Measurements from ENCODE around the gene SESN1.

SESN1 gene

GRCh38 chr6:109006818-109007217 is 87.8 kb downstream of the SESN1 start:
- Histone ChIP-seq H3K9ac (ENCODE audit: low read depth, low read length, poor library complexity, severe bottlenecking) (peak overlapping the region; percentile 99), H3K27me3 (ENCODE audit: insufficient read depth, low read length, poor library complexity, severe bottlenecking) (peaks cover 3% of the 10 kb centered on the region), H3K4me3 (ENCODE audit: low read length, poor library complexity, severe bottlenecking) (peak overlapping the region; percentile 97), H4K20me1 (ENCODE audit: insufficient read depth, low read length, poor library complexity, severe bottlenecking) (no peaks in the 10 kb centered on the region), H2AFZ (ENCODE audit: low read length) (no peak overlapping the region), H3F3A (ENCODE audit: low read depth) (no peaks in the 10 kb centered on the region), H3K4me2 (ENCODE audit: low read depth, low read length, poor library complexity, severe bottlenecking) (peak overlapping the region; percentile 88), H3K36me3 (ENCODE audit: insufficient read depth, low read length) (no peaks in the 10 kb centered on the region), H3K9me3 (ENCODE audit: insufficient read depth, low read depth, low read length) (no peaks in the 10 kb centered on the region), H3K79me2 (ENCODE audit: insufficient read depth, low read length) (peaks cover 61% of the 10 kb centered on the region), H3K9me2 (replicated peaks; ENCODE audit: low read depth, low read length) (no peaks in the 10 kb centered on the region), H3K4me1 (ENCODE audit: insufficient read depth, low read length, poor library complexity, severe bottlenecking) (peaks cover 60% of the 10 kb centered on the region)
- TF ChIP-seq EZH2phosphoT487 (IDR thresholded peaks at IDR 0.05; ENCODE audit: borderline replicate concordance) (no peak), CTCF (conservative IDR thresholded peaks at IDR 0.05; ENCODE audit: low read length) (no peak)

- Histone ChIP-seq H3K9ac (ENCODE audit: low read depth, low read length, poor library complexity, severe bottlenecking) (no peak overlapping the region), H3K9me3 (ENCODE audit: insufficient read depth, low read depth, low read length) (no peaks in the 10 kb centered on the region), H3K27me3 (ENCODE audit: insufficient read depth, low read length, poor library complexity, severe bottlenecking) (no peaks in the 10 kb centered on the region), H3K79me2 (ENCODE audit: insufficient read depth, low read length) (peaks cover 42% of the 10 kb centered on the region), H3K4me2 (ENCODE audit: low read depth, low read length, poor library complexity, severe bottlenecking) (peak overlapping the region; percentile 31), H3K4me3 (ENCODE audit: low read length, poor library complexity, severe bottlenecking) (no peak overlapping the region), H2AFZ (ENCODE audit: low read length) (no peak overlapping the region), H3K4me1 (ENCODE audit: insufficient read depth, low read length, poor library complexity, severe bottlenecking) (peaks cover 45% of the 10 kb centered on the region), H4K20me1 (ENCODE audit: insufficient read depth, low read length, poor library complexity, severe bottlenecking) (no peaks in the 10 kb centered on the region), H3F3A (ENCODE audit: low read depth) (no peaks in the 10 kb centered on the region), H3K9me2 (replicated peaks; ENCODE audit: low read depth, low read length) (no peaks in the 10 kb centered on the region), H3K36me3 (ENCODE audit: insufficient read depth, low read length) (peaks cover 29% of the 10 kb centered on the region; the same call in 1 of the 2 replicates)
- no peak for TF ChIP-seq EZH2phosphoT487 (IDR thresholded peaks at IDR 0.05; ENCODE audit: borderline replicate concordance)
- TF ChIP-seq CTCF (conservative IDR thresholded peaks at IDR 0.05; ENCODE audit: low read length) = no peak
These were observed 91.8 kb downstream of the SESN1 start for GRCh38 chr6:109002882-109003281.

GRCh38 chr6:109002051-109002697 is 92.5 kb downstream of the SESN1 start:
- Histone ChIP-seq H3K9me2 (replicated peaks; ENCODE audit: low read depth, low read length) (no peaks in the 10 kb centered on the region), H3K27me3 (ENCODE audit: insufficient read depth, low read length, poor library complexity, severe bottlenecking) (no peaks in the 10 kb centered on the region), H4K20me1 (ENCODE audit: insufficient read depth, low read length, poor library complexity, severe bottlenecking) (no peaks in the 10 kb centered on the region), H3K4me1 (ENCODE audit: insufficient read depth, low read length, poor library complexity, severe bottlenecking) (peaks cover 38% of the 10 kb centered on the region), H3K79me2 (ENCODE audit: insufficient read depth, low read length) (peaks cover 35% of the 10 kb centered on the region), H3K36me3 (ENCODE audit: insufficient read depth, low read length) (peaks cover 35% of the 10 kb centered on the region; the same call in 1 of the 2 replicates), H3K9me3 (ENCODE audit: insufficient read depth, low read depth, low read length) (no peaks in the 10 kb centered on the region), H2AFZ (ENCODE audit: low read length) (no peak overlapping the region), H3F3A (ENCODE audit: low read depth) (no peaks in the 10 kb centered on the region), H3K9ac (ENCODE audit: low read depth, low read length, poor library complexity, severe bottlenecking) (no peak overlapping the region), H3K4me3 (ENCODE audit: low read length, poor library complexity, severe bottlenecking) (no peak overlapping the region), H3K4me2 (ENCODE audit: low read depth, low read length, poor library complexity, severe bottlenecking) (peak overlapping the region; percentile 31)
- TF ChIP-seq CTCF (conservative IDR thresholded peaks at IDR 0.05; ENCODE audit: low read length) = no peak
- TF ChIP-seq EZH2phosphoT487 (IDR thresholded peaks at IDR 0.05; ENCODE audit: borderline replicate concordance) = no peak
